Fibroblast of mammary gland (primary cell): ENCODE data around the gene SP9.
A peak's percentile ranks its signal among the peaks of the same experiment; 100 is the strongest.

Experiments used
- DNase-seq: peaks from one replicate; pipeline ENCODE4 v3.0.0-alpha.2; 2010; ENCODE audit warnings: low read depth
- H3K4me3 ChIP-seq: 2 replicates; pipeline ENCODE4 v1.5.1; 2011; ENCODE audit warnings: low read depth, mild to moderate bottlenecking, low read length, moderate library complexity; ENCODE audit not compliant: control insufficient read depth
- CTCF ChIP-seq: conservative IDR thresholded peaks from 2 replicates; pipeline ENCODE4 v1.5.1; 2011; ENCODE audit warnings: low read depth, low read length, inconsistent platforms; ENCODE audit not compliant: control insufficient read depth, insufficient read depth

Gene SP9

GRCh38 chr2:174333372-174334277 lies 1.1 kb upstream of the SP9 start:
- TF ChIP-seq CTCF, result no peak
- no peak for DNase-seq
- H3K4me3 ChIP-seq, result no peak overlapping the region

GRCh38 chr2:174334278-174334715 lies 457 bp upstream of the SP9 start:
- no peak overlapping the region for H3K4me3 ChIP-seq
- DNase-seq, result no peak
- no peak for TF ChIP-seq CTCF

- H3K4me3 ChIP-seq, result peak overlapping the region; percentile 34
- no peak for TF ChIP-seq CTCF
- no peak for DNase-seq
These were observed 667 bp downstream of the SP9 start for GRCh38 chr2:174335254-174335987.

- no peak for TF ChIP-seq CTCF
- DNase-seq, result no peak
- peak overlapping the region; percentile 34 for H3K4me3 ChIP-seq
These were observed 1.3 kb downstream of the SP9 start for GRCh38 chr2:174335988-174336500.

- TF ChIP-seq CTCF, result no peak
- DNase-seq, result no peak
- H3K4me3 ChIP-seq, result peak overlapping the region; percentile 9
These were observed 2.0 kb downstream of the SP9 start for GRCh38 chr2:174336501-174337336.

GRCh38 chr2:174337337-174338146 lies 2.8 kb downstream of the SP9 start:
- DNase-seq, result no peak
- peak overlapping the region; percentile 9 for H3K4me3 ChIP-seq
- no peak for TF ChIP-seq CTCF
